Ascending aorta (tissue), 2 donors: ENCODE results near the gene GRID2IP. TPM values are rescaled to one million over a fixed set of nuclear protein-coding genes. Genes with fewer than 3 reads are reported as not detected.

ENCODE experiments used
- DNase-seq, 2 donors: peaks; one replicate each; pipeline ENCODE4 v3.0.0-alpha.2; 2019; ENCODE audit warnings: low spot score in 2 of 2
- H3K27ac ChIP-seq, 2 donors: fragments of 200-600 bp; sonication (generic); one replicate each; pipeline ENCODE4 v1.5.1; 2016 to 2017; ENCODE audit warnings: mild to moderate bottlenecking in 1 of 2
- H3K27me3 ChIP-seq: fragments of 200-600 bp; sonication (generic); one replicate; pipeline ENCODE4 v1.5.1; 2017
- H3K36me3 ChIP-seq, 2 donors: fragments of 200-600 bp; sonication (generic); one replicate each; pipeline ENCODE4 v1.5.1; 2016
- H3K4me1 ChIP-seq, 2 donors: fragments of 200-600 bp; sonication (generic); one replicate each; pipeline ENCODE4 v1.5.1; 2016 to 2017; ENCODE audit warnings: mild to moderate bottlenecking in 1 of 2
- H3K4me3 ChIP-seq, 2 donors: fragments of 200-600 bp; sonication (generic); one replicate each; pipeline ENCODE4 v1.5.1; 2016 to 2017; ENCODE audit warnings: mild to moderate bottlenecking in 1 of 2
- H3K9me3 ChIP-seq, 2 donors: fragments of 200-600 bp; sonication (generic); one replicate each; pipeline ENCODE4 v1.5.1; 2016
- intact Hi-C: fragments of 100-400 bp; cut with DNase I; formaldehyde crosslinking; loops from one replicate; pipeline ENCODE4 v1.15.1; 2023
- total RNA-seq: library from RNA; depleted of rRNA; stranded (reverse); fragments of >200 nt; gene quantifications from one replicate; pipeline ENCODE4 v1.1.0, GENCODE V29; 2016
- TF ChIP-seq, protein P1 (sequence below), 3 experiments: fragments of 200-600 bp in 2 of 3; fragments of 450-650 bp in 1 of 3; sonication (generic) in 2 of 3; IDR thresholded peaks; one replicate each; pipeline ENCODE4 v1.5.1; 2016 to 2019; ENCODE audit warnings: antibody characterized with exemption in 3 of 3, mild to moderate bottlenecking in 1 of 3, moderate library complexity in 1 of 3

The GRID2IP gene
- total RNA-seq, 1 donor from 2014 or later = not detected

DNA sequence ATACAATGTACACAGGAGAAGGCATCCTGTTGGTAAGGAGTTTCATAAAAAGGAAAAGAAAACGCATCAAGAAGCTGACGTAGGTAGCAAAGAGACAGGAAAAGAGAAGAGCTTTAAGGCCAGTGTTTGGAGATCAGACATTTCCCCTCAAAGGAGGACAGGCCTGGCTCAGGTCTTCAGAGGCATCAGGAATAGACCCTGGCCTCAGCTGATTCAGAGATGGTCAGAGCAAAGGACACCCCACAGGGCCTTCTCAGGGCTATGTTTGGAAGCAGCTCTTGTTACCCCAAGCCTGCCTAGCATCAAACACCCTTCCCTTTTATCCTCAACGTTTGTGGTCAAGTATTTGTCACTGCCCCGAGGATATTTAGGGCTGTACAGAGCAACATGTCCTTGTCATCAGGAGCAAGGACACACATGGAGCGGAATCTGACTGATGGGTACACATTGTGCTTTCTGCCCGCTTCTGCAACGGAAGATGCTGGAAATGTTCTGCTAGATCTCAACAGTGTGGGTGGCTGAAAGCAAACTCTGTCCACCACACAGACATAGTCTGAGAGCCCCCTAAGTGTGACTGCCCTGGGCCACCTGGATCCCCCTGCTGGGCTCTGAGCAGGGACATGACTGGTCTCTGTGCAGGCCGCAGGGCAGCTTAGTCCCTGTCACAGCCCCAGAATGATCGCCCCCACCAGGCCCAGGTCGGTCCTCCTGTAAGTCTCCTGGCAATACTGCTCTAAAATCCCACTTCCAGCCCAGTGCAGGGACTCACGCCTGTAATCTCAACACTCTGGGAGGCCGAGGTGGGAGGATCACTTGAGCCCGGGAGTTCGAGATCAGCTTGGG, 25.0 kb upstream of the GRID2IP start:
- Histone ChIP-seq H3K4me3 (peak overlapping the region in 1 of 2 donors; percentile 69), H3K36me3 (peaks cover 0 to 12% of the 10 kb centered on the region in 2 donors), H3K27me3 (no peaks in the 10 kb centered on the region), H3K4me1 (peaks cover 0 to 7% of the 10 kb centered on the region in 2 donors), H3K9me3 (no peaks in the 10 kb centered on the region), H3K27ac (peak overlapping the region in 1 of 2 donors; percentile 94)
- TF ChIP-seq, protein P1, sequence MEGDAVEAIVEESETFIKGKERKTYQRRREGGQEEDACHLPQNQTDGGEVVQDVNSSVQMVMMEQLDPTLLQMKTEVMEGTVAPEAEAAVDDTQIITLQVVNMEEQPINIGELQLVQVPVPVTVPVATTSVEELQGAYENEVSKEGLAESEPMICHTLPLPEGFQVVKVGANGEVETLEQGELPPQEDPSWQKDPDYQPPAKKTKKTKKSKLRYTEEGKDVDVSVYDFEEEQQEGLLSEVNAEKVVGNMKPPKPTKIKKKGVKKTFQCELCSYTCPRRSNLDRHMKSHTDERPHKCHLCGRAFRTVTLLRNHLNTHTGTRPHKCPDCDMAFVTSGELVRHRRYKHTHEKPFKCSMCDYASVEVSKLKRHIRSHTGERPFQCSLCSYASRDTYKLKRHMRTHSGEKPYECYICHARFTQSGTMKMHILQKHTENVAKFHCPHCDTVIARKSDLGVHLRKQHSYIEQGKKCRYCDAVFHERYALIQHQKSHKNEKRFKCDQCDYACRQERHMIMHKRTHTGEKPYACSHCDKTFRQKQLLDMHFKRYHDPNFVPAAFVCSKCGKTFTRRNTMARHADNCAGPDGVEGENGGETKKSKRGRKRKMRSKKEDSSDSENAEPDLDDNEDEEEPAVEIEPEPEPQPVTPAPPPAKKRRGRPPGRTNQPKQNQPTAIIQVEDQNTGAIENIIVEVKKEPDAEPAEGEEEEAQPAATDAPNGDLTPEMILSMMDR (IDR thresholded peaks at IDR 0.05) = no peak
- DNase-seq = no peak
- intact Hi-C loops = loop anchor here (5.0 kb wide), 1 partner anchor 131 kb away; the partner anchor contains the start of gene ZNF12

DNA sequence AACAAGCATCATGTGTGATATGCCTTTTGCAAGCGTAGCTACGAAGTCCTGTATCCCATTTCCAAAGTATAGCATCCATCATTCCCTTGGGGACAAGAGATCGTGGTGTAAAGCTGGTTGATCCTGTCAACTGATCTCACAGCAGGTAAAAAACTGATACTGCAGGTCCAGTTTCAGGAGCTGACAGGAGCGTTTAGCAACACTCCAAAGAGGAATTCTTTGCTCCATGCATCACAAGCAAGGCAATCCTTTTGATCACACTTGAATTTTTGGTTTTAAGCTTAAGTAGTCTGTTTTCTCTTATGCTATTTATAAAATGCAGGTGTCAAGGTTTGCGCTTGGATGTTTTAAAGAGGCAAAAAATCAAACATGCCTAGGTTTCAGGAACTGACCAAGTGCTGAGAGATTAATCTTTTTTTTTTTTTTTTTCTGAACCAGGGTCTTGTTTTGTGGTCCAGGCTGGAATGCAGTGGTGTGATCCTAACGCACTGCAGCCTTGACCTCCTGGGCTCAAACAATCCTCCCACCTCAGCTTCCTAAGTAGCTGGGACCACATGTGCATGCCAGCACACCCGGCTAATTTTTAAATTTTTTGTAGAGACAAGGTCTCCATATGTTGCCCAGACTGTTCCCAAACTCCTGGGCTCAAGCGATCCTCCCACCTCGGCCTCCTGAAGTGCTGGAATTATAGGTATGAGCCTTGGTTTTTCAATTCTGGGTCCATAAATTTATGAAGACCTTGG, 24.2 kb upstream of the GRID2IP start:
- Histone ChIP-seq H3K9me3 (no peaks in the 10 kb centered on the region), H3K4me3 (no peak overlapping the region), H3K27me3 (no peaks in the 10 kb centered on the region), H3K4me1 (peaks cover 0 to 7% of the 10 kb centered on the region in 2 donors), H3K36me3 (peaks cover 0 to 4% of the 10 kb centered on the region in 2 donors), H3K27ac (no peak overlapping the region)
- TF ChIP-seq, protein P1 (IDR thresholded peaks at IDR 0.05) = no peak
- DNase-seq = no peak
- intact Hi-C loops = loop anchor here (5.0 kb wide), 1 partner anchor 132 kb away; the partner anchor contains the start of gene ZNF12

DNA sequence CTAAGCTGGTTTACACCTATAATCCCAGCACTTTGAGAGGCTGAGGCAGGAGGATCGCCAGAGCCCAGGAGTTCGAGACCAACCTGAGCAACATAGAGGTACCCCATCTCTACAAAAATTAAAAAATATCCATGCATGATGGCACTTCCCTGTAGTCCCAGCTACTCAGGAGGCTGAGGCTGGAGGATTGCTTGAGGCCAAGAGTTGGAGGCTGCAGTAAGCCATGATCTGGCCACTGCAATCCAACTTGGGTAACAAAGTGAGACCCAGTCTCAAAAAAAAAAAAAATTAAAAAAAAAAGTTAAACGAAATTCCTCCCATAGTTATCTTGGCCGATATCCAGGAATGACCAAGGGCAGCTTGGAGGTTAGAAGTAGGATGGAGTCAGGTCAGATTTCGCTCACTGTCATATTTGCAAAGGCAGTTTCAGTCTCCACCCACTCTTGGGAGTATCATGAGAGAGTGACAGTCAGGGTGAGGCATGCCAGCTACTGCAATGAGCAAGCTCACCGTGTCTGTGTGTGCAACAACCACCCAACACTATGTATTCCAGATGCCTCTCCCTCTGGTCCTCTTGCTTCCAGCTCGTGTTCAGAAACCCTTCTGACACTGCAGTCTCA, 20.0 kb upstream of the GRID2IP start:
- TF ChIP-seq, protein P1 (IDR thresholded peaks at IDR 0.05) = no peak
- H3K4me1 ChIP-seq = no peaks in the 10 kb centered on the region
- intact Hi-C loops = no loop called here

DNA sequence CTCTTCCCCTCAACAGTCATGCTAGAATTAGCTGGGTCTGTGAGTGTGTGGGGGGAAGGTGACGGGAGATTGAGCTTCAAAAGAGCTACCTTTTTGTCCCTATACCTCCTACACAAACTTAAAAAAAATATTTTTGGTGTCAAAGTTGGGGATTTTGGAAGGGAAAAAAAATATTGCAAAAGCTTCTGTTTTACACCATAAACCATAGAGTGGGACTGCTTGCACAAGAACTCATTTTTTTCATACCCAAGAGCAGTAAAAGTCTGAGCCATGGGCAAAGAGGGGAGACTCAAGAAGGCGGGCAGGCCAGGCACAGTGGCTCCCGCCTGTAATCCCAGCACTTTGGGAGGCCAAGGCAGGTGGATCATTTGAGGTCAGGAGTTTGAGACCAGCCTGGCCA, 16.6 kb upstream of the GRID2IP start:
- Histone ChIP-seq H3K9me3 (no peaks in the 10 kb centered on the region), H3K27me3 (no peaks in the 10 kb centered on the region), H3K36me3 (no peaks in the 10 kb centered on the region), H3K4me3 (no peak overlapping the region), H3K27ac (no peak overlapping the region), H3K4me1 (no peaks in the 10 kb centered on the region)
- TF ChIP-seq, protein P1 (IDR thresholded peaks at IDR 0.05) = no peak
- intact Hi-C loops = no loop called here
- DNase-seq = no peak

More for the DNA sequence above, 20.0 kb upstream of the GRID2IP start:
- Histone ChIP-seq H3K27ac (no peak overlapping the region), H3K36me3 (no peaks in the 10 kb centered on the region), H3K27me3 (no peaks in the 10 kb centered on the region), H3K9me3 (no peaks in the 10 kb centered on the region), H3K4me3 (no peak overlapping the region)
- DNase-seq = no peak

DNA sequence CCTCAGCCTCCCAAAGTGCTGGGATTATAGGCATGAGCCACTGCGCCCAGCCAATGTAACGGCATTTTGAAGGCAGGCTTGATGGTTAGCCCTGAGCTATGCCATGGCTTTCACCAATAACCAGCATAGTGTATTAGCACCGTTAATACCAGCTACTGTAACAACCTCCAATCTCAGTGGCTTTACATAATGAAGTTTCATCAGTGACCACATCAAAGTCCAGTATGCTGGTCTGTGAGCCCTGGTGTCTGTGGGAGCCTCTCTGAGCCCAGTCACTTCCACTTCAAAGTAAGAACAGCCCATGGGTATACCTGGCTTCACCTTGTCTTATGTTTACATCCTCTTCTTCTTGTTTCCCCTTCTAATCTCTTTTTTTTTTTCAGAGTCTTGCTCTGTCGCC, 14.4 kb upstream of the GRID2IP start:
- no peaks in the 10 kb centered on the region for H3K27me3 ChIP-seq
- TF ChIP-seq, protein P1 (IDR thresholded peaks at IDR 0.05) = no peak
- no peaks in the 10 kb centered on the region for H3K4me1 ChIP-seq
- H3K9me3 ChIP-seq = no peaks in the 10 kb centered on the region
- no peaks in the 10 kb centered on the region for H3K36me3 ChIP-seq
- H3K27ac ChIP-seq = no peak overlapping the region
- no peak overlapping the region for H3K4me3 ChIP-seq
- intact Hi-C loops = no loop called here
- no peak for DNase-seq
